ENCODE measurements around the gene LRP11. TPM values are rescaled to one million over a fixed set of nuclear protein-coding genes. Genes with fewer than 3 reads are reported as not detected.

LRP11 gene
- total RNA-seq, 1 experiment from 2014 or later = 14.8 TPM

- H3K4me3 Mint-ChIP-seq = no peak overlapping the region
- H3K14ac ChIP-seq (ENCODE audit: insufficient read depth, low read length) = no peak overlapping the region
- whole genome bisulfite sequencing (ENCODE audit: extremely low coverage, insufficient read length, low lambda C conversion rate) = no CpG with 5 or more reads among the region's 2 CpGs
- H3K4me2 ChIP-seq (ENCODE audit: insufficient read depth, insufficient read length, low read length) = no peak overlapping the region
- no peak overlapping the region for H3K23ac ChIP-seq (ENCODE audit: insufficient read length, low read depth, low read length)
- DNase-seq = no peak
- H3K27me3 Mint-ChIP-seq (ENCODE audit: low read depth) = no peaks in the 10 kb centered on the region
- no peak overlapping the region for H2BK20ac ChIP-seq (ENCODE audit: low read depth, low read length, poor library complexity, severe bottlenecking)
- peaks cover 2% of the 10 kb centered on the region; the same call in 1 of the 2 replicates for H3K79me2 ChIP-seq (ENCODE audit: insufficient read depth, low read length)
- TF ChIP-seq CTCF (conservative IDR thresholded peaks at IDR 0.05) = no peak
- no peak overlapping the region for H3K56ac ChIP-seq (ENCODE audit: insufficient read length, low read depth, low read length)
- H2BK120ac ChIP-seq (ENCODE audit: low read depth, low read length, poor library complexity, severe bottlenecking) = no peak overlapping the region
- H3K79me1 ChIP-seq (ENCODE audit: insufficient read depth, low read depth, low read length, poor library complexity, severe bottlenecking) = no peaks in the 10 kb centered on the region
- H2BK15ac ChIP-seq (ENCODE audit: low read depth, low read length) = no peak overlapping the region
- no peak overlapping the region for H2BK12ac ChIP-seq (ENCODE audit: insufficient read length, low read depth, low read length)
- peaks cover 4% of the 10 kb centered on the region in 2 experiments; a peak in 4 of 5 replicates for H3K9me3 Mint-ChIP-seq
- H2AK5ac ChIP-seq (ENCODE audit: insufficient read length, low read length) = no peak overlapping the region
- H3K4me1 Mint-ChIP-seq = no peaks in the 10 kb centered on the region
- no peaks in the 10 kb centered on the region for H3K23me2 ChIP-seq (ENCODE audit: insufficient read length, low read depth, low read length, poor library complexity, severe bottlenecking)
- H4K20me1 ChIP-seq (ENCODE audit: control insufficient read depth, insufficient read depth, insufficient read length) = no peaks in the 10 kb centered on the region
- no peak overlapping the region for H4K91ac ChIP-seq (ENCODE audit: insufficient read length, low read depth, low read length)
- H2AFZ ChIP-seq (ENCODE audit: low read length) = no peak overlapping the region
- no peak overlapping the region for H3K18ac ChIP-seq (ENCODE audit: insufficient read length, low read depth, low read length)
- no peaks in the 10 kb centered on the region for H3K27me3 ChIP-seq (ENCODE audit: insufficient read depth, low read length)
- H4K8ac ChIP-seq (replicated peaks; ENCODE audit: insufficient read length, low read depth, low read length) = no peak overlapping the region
- no peaks in the 10 kb centered on the region for H3K9me3 ChIP-seq (ENCODE audit: control insufficient read depth, low read depth, low read length)
- H3K36me3 Mint-ChIP-seq (ENCODE audit: insufficient read depth in 1 of 3, low read depth in 3 of 3) = peaks cover 21 to 53% (median 44%) of the 10 kb centered on the region in 3 experiments
- H3K9ac ChIP-seq (ENCODE audit: extremely low read depth, insufficient read length, low read length) = no peak overlapping the region
- H3K4me1 ChIP-seq (ENCODE audit: insufficient read depth, low read length) = no peaks in the 10 kb centered on the region
- H2BK5ac ChIP-seq (ENCODE audit: insufficient read length, low read length) = no peak overlapping the region
- H3K4ac ChIP-seq (ENCODE audit: low read depth, low read length) = no peak overlapping the region
- H4K5ac ChIP-seq (ENCODE audit: insufficient read length, low read depth, low read length) = no peak overlapping the region
- no peak overlapping the region for H3K27ac Mint-ChIP-seq
- no peak overlapping the region for H3T11ph ChIP-seq (ENCODE audit: low read length)
- no peak overlapping the region for H3K27ac ChIP-seq (ENCODE audit: insufficient read length, low read depth, low read length)
Observed at GRCh38 chr6:149769676-149770075, 94.5 kb downstream of the LRP11 start.

Other genes with a start within 250 kb of the LRP11 start
- 18.3 and 19.8 TPM in 2 replicates for gene KATNA1, start 215.6 kb downstream of the LRP11 start, total RNA-seq (2021)
- gene LATS1, start 146.3 kb downstream of the LRP11 start, total RNA-seq (2021) = 25.1 and 26.3 TPM in 2 replicates
- 92.1 and 102 TPM in 2 replicates for gene NUP43, start 117.8 kb downstream of the LRP11 start, total RNA-seq (2021)
- gene PCMT1, start 114.6 kb downstream of the LRP11 start, total RNA-seq (2021) = 91.5 and 98.3 TPM in 2 replicates
- gene RAET1E, start 33.8 kb upstream of the LRP11 start, total RNA-seq (2021) = not detected in 2 replicates
- not detected in 2 replicates for gene RAET1G, start 58.8 kb upstream of the LRP11 start, total RNA-seq (2021)
- not detected in 2 replicates for gene ULBP2, start 77.7 kb upstream of the LRP11 start, total RNA-seq (2021)
- 1.6 and 2.1 TPM in 2 replicates for gene ULBP1, start 99.6 kb upstream of the LRP11 start, total RNA-seq (2021)
- gene RAET1L, start 161.2 kb upstream of the LRP11 start, total RNA-seq (2021) = not detected in 2 replicates
- gene ULBP3, start 204.8 kb upstream of the LRP11 start, total RNA-seq (2021) = 5.6 and 5.8 TPM in 2 replicates

Data from H9 (cell line).